ENCODE measurements around the gene UBR3. TPM values are rescaled to one million over a fixed set of nuclear protein-coding genes. Genes with fewer than 3 reads are reported as not detected.

Gene UBR3
- total RNA-seq, 2 donors from 2014 or later: 30.1 to 38.4 TPM

- Histone ChIP-seq H3K36me3 (no peaks in the 10 kb centered on the region), H3K9ac (ENCODE audit: low read depth in 2 of 2, low read length in 2 of 2) (no peak overlapping the region), H3K27me3 (no peaks in the 10 kb centered on the region), H3K4me1 (no peaks in the 10 kb centered on the region), H3K9me3 (no peaks in the 10 kb centered on the region), H3K27ac (no peak overlapping the region), H3K4me3 (no peak overlapping the region)
- DNase-seq: no peak
- intact Hi-C loops (cut with DNase I): no loop called here
- no peak for TF ChIP-seq CTCF (IDR thresholded peaks at IDR 0.05)
Observed at GRCh38 chr2:170077830-170078569, 250.7 kb downstream of the UBR3 start.

- intact Hi-C loops (cut with DNase I): no loop called here
Observed at GRCh38 chr2:170084820-170085491, 257.7 kb downstream of the UBR3 start.

GRCh38 chr2:170086117-170086688 lies 258.9 kb downstream of the UBR3 start:
- no peaks in the 10 kb centered on the region for H3K36me3 ChIP-seq
- no peak for DNase-seq
- H3K9ac ChIP-seq (ENCODE audit: low read depth in 2 of 2, low read length in 2 of 2): no peak overlapping the region
- H3K9me3 ChIP-seq: no peaks in the 10 kb centered on the region
- no peak overlapping the region for H3K27ac ChIP-seq
- TF ChIP-seq CTCF (IDR thresholded peaks at IDR 0.05): no peak
- intact Hi-C loops (cut with DNase I): no loop called here
- no peaks in the 10 kb centered on the region for H3K27me3 ChIP-seq
- H3K4me1 ChIP-seq: no peaks in the 10 kb centered on the region
- H3K4me3 ChIP-seq: no peak overlapping the region

More at GRCh38 chr2:170084820-170085491, 257.7 kb downstream of the UBR3 start:
- Histone ChIP-seq H3K4me3 (no peak overlapping the region), H3K9me3 (no peaks in the 10 kb centered on the region), H3K36me3 (no peaks in the 10 kb centered on the region), H3K27me3 (no peaks in the 10 kb centered on the region), H3K9ac (ENCODE audit: low read depth in 2 of 2, low read length in 2 of 2) (no peak overlapping the region), H3K4me1 (no peaks in the 10 kb centered on the region), H3K27ac (no peak overlapping the region)
- no peak for TF ChIP-seq CTCF (IDR thresholded peaks at IDR 0.05)
- DNase-seq: no peak

- Histone ChIP-seq H3K36me3 (no peaks in the 10 kb centered on the region), H3K4me1 (no peaks in the 10 kb centered on the region), H3K27me3 (no peaks in the 10 kb centered on the region), H3K27ac (no peak overlapping the region), H3K4me3 (no peak overlapping the region), H3K9me3 (no peaks in the 10 kb centered on the region), H3K9ac (ENCODE audit: low read depth in 2 of 2, low read length in 2 of 2) (no peak overlapping the region)
- DNase-seq: no peak
- intact Hi-C loops (cut with DNase I): no loop called here
- no peak for TF ChIP-seq CTCF (IDR thresholded peaks at IDR 0.05)
Observed at GRCh38 chr2:170086751-170087412, 259.6 kb downstream of the UBR3 start.

GRCh38 chr2:170087413-170087793 lies 260.1 kb downstream of the UBR3 start:
- H3K27ac ChIP-seq: no peak overlapping the region
- no peaks in the 10 kb centered on the region for H3K27me3 ChIP-seq
- no peak overlapping the region for H3K4me3 ChIP-seq
- H3K9ac ChIP-seq (ENCODE audit: low read depth in 2 of 2, low read length in 2 of 2): no peak overlapping the region
- intact Hi-C loops (cut with DNase I): no loop called here
- no peaks in the 10 kb centered on the region for H3K4me1 ChIP-seq
- TF ChIP-seq CTCF (IDR thresholded peaks at IDR 0.05): no peak
- no peaks in the 10 kb centered on the region for H3K36me3 ChIP-seq
- H3K9me3 ChIP-seq: no peaks in the 10 kb centered on the region
- no peak for DNase-seq

All from colonic mucosa (tissue), 4 donors.